GM18507 (cell line): ENCODE data around the gene PRKN.

Experiments used
- DNase-seq: peaks from one replicate; pipeline ENCODE4 v3.0.0; 2011; ENCODE audit warnings: low read depth; ENCODE audit not compliant: insufficient read length; ENCODE audit errors: extremely low spot score
- FAIRE-seq: peaks from 2 replicates; lab custom pipeline; 2011; peaks lifted over from hg19 to GRCh38; lab: Jason Lieb, UNC

The PRKN gene

DNA sequence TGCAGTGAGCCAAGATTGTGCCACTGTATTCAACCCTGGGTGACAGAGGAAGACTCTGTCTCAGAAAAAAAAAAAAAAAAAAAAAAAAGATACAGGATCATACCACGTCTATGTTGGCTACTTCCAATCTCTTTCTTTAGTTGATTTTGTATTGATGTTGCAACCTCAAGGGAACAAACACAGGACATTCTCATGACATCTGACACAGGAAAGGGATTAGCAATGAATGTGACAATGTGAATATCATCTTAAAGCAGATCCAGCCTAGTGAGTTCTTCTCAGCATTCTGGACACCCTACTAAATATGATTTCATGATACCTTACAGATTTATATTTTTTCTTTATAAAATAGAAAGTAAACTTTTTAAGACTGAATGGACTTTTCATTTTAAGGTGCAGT, 580.3 kb downstream of the PRKN start:
- DNase-seq (no peak), FAIRE-seq (no peak)

DNA sequence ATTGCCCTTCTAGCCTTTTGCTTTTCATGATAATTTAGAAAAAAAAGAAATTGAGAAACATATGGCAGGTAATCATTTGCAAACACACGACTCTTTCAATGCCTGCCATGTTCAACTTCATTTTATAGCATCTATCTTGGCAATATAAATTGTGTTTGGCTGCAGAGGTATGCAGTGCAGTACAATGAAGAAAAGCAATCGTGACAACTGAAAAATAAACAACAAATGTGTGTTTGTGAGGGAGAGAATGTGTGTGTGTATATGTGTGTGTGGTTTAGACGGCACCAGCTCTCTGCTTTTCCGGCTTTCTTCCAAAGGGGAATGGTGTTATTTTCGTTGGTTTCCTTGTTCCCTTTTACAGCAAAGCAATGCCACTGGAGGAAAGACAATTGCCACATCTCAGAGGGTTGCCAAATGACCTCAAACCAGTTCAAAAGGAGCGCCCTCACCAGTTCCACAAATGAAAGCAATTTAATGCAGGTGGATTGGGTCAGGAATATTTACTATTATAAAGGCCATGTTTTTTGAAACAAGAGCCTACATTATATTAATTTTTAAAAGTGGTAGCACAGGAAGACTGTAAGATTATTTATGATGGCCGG, 587.2 kb downstream of the PRKN start:
- no peak for DNase-seq
- no peak for FAIRE-seq

DNA sequence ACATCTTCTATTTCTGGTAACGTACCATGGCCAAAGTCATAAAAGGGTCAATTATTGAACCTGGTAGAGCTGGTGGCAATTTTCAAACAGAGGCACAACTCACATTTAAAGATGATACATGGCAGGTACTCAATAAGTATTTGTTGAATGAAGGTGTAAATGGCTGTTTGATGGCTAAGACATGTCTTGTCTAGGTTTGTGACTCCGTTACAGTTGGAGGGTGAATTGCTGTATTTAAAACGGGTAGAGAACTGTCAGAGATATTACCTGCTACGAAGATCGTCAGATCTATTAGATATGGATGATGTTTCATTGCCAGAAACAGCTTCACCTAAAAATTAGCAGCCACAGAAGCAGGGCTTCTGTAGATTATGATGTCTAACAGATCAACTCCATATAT, 601.9 kb downstream of the PRKN start:
- DNase-seq = no peak
- no peak for FAIRE-seq

DNA sequence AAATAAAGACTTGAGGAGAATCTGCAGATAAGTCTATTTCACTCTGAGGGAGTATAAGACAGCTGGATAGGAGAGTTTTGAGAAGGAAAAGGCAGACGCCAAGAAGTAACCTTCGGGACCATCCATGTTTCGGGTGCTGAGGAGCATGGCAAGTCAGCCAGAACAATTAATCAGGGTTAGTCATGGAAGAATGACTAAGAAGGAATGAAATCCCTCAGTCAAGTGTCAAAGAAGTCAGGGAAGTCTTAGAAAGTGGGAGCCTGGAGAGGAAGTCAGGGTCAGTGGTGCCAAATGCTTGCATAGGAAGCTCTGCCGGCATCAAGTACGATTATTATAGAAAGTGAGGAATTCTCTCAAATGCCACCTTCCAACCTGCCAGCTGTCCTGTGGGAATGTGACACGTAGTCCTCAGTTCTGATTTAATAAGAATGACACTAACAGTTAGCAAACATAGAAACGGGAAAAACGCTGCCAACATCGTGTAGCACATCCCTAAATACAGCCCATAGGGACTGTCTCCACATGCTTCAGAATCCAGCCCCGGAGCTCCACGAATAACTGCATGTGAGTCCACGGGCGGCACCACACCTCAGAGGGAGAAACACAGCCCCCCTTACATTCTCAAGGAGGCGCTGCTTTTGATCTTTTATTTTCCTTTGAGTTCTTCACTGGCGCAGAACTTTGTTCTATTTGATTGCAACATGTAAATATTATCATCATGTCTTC, 602.7 kb downstream of the PRKN start:
- DNase-seq (no peak), FAIRE-seq (no peak)

DNA sequence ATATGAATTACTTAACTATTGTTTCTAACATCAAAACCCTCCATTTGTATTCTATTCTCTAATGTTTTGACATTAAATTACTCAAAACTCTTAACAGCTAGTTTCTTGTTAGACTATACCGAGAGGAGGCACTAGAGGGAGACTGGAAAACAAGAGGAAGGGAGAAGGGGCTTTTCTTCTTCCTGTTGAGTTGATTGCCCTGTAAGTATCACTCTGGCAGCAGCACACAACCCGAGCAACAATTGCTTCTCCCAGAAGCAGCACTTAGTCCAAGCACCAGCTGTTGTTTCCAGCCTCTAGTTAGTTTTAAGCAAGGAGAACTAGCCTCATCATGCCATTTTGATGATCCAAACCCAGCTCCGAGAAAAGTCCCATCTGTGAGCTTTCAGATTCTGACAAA, 603.8 kb downstream of the PRKN start:
- no peak for DNase-seq
- FAIRE-seq = no peak

DNA sequence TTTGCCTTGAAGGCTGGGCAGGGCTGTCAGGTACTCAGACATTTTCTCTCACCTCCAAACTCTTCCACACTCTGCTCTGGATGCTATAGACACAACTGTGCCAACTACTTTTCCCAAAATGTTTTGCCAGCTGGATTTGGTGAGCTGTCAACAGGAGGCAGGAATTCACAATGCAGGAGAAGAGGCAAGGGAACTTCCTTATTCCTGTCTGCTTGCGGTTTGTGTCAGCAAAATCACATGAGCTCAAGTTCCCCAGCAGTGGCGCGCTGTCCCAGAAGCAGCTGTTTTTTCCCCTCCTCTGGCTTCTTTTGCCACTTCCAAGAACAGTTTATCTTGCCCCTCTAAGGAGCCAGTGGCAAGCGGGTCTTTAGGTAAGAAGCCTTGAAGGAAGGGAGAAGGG, 608.2 kb downstream of the PRKN start:
- FAIRE-seq (no peak), DNase-seq (no peak)

DNA sequence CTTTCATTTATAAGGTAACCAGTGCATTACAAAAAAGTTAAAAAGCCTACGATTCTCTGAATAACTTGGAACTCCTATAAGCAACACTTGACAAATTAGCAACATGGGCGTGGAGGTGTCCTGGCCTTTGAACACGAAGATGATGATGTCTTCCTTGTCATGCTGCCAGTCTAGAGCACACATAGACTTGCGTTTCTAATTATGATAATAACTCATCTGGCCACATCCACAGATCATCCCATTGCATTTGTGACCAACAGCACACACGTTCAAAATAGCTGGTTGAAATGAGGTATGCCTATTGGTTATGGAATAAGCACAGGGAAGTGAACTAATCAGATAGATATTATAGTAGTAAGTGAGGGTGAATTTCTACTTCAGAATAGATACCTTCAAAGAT, 608.9 kb downstream of the PRKN start:
- FAIRE-seq (no peak), DNase-seq (no peak)

DNA sequence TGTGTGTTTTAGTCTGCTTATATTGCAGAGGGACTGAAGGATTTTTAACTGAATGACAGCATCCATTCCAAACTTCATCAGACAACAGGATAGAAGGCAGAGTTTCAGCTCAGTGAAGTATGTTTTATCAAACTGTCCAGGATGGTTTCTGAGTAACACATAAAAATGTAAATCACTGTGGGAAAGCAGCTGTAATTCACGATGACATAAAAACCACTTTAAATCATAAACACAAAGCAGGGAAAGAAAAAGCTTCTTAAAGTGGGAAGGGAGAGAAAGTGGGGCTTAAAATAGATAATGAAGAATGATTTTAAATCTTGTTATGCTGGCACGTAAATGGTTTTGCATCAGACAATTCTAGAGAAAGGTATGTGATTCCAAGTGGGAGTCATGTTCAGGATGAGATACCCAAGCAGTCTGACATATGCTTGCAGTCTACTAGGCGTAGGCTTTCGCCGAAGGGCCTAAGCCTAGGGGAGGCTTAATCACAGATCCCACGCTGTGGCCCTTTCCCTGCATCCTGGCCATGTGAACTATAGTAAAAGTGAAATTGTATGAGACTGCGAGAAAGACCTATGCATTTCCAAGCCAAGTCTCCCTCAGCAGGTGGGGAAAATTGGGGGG, 610.6 kb downstream of the PRKN start:
- DNase-seq = no peak
- no peak for FAIRE-seq

DNA sequence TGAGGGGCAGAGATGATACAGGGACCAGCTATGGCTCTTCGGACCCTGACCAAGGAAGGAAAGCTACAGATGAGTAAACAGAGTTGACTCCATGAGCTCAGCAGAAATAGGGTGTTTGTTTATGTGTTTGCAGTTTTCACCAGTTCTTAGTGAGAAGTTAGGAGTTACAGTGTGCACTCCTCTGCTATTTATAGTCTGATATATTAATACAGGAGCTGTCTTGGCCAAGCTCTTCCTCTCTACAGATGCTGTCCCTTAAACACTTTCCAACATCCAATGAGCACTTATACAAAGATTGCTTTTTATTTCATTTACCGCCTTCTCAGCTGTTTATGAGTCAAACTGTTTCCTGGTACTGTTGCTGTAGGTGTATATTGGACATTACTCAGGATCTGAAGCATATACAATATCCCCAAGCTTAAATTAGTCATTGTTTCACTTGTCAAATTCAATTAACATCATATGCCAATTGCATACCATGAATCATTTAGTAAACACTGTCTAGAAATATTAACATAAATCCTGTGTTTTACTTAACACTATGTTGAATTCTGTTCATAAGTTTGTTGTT, 618.0 kb downstream of the PRKN start:
- DNase-seq (no peak), FAIRE-seq (no peak)

DNA sequence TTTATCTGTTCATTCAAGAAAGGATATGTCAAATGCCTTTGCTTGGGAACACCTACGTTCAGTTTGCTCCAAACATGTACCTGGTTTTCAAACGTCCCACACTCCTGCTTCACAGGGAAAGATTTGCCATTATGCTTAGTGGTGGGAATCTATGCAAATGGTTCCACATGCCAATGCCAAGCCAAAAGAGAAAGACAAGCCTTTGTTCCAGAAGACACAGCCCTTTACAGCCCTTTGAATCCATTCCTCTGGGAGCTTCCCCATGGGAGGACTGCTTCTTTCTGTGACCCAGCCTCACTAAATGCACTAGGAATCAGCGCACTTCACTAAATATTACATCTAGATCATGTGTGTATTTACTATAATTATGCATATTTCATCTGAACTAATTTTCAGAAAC, 619.5 kb downstream of the PRKN start:
- no peak for FAIRE-seq
- no peak for DNase-seq

DNA sequence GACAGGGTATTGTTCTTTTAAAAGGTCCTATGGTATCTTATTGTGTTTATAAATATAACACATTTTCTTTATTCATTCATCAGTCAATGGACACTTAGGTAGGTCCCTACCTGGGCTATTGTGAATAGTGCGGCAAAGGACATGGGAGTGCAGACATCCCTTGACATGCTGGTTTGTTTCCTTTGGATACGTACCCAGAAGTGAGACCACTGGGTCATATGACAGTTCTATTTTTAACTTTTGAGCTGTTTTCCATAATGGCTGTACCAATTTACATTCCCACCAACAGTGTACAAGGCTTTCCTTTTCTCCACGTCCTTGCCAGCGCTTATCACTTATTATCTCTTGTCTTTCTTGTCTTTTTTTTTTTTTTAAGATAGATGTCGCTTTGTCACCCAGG, 627.5 kb downstream of the PRKN start:
- FAIRE-seq = no peak
- DNase-seq = no peak

DNA sequence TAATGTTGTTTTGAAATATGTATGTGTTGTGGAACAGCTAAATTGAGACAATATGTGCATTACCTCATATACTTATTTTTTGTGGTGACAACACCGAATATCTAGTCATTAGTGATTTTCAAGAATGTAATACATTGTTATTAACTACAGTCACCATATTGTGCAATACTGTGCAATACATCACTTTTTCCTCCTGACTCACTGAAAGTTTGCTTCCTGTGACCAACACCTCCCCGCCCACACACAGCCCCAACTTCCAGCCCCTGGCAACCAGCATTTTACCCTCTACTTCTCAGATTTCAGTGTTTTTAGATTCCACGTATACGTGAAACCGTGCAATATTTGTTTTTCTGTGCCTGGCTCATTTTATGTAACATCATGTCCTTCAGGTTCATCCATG, 627.9 kb downstream of the PRKN start:
- FAIRE-seq (no peak), DNase-seq (no peak)

DNA sequence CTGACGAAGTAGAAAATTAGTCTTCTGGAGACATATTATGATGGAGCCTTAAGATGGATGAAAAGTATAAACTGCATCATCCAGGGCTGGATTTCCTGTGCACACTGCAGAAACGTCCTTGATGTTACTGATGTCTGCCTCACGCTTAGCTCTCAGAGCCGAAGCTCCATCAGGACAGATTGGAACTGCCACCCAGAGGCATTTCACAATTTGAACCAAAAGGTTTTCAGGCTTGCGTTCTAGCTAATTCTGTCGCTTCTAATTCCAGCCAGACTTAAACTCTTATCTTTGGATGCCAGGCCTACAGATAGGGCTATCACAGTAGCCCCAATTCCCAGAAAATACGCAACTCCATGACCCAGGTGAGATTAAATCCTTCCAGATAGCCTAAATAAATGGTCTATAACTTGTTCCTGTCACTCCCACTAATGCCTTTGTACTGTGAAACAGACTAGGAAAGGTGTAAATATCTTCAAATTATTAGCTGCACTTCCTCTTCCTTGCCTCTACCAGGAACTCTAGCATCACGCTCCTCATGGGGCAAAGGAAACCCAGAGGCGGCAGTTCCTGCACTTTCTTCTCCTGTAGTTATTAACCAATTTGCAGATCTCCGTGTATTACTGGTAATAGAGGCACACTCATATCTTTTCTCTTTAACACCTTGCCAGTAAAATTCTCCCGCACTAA, 634.6 kb downstream of the PRKN start:
- DNase-seq (no peak), FAIRE-seq (no peak)

DNA sequence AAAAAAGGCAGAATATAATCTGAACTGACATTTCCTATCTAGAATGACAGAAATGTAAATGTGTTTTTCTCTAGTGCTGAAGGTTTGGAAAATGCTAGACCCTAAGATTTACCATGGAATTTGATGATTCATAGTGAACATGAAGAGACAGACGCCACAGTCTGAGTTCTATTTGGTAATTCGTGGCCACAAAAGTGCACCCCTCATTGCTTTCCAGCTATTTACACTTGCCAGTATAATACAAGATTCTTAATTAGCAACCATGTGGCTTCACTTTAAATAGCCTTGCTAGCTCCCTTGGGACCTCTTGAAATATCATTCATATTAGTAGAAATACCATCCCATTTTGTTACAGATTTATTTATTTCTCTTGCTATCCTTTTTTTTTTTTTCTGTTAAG, 636.8 kb downstream of the PRKN start:
- DNase-seq (no peak), FAIRE-seq (no peak)

DNA sequence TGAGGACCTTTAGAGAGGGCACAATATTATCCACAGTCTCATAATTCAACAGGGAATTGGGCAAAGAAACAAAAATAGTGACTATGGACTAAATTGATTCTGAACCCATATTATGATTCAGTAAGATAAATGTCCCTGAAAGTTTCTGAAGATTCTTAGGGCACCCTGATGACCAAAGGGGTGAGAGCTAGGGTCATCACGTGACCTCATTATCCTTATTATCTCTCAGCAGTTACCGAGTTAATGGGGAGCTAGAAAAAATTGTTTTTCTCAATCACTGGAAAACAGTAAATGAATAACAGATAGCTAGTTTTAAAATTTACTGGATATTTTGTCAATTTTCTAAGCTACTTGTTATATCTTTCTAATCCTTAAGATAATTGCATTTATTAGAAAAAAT, 639.5 kb downstream of the PRKN start:
- no peak for FAIRE-seq

DNA sequence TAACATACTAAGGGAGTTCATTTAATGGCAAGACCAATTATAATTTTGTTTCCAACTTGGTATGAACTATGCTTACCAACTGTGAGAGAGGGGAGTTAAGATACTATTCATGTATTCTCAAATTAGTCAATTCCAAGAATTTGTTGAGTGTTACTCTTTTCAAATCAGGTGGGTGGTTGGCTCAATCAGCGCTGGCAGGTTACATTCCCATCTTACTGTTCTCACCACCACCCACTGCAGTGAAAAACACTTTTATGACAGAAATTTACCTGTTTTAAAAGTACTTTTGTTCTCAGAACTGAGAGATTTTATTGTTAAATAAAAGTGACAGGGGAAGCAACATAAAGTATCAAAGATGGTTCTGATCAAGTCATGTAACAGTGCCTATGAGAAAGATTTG, 642.0 kb downstream of the PRKN start:
- DNase-seq = no peak
- no peak for FAIRE-seq

More for the DNA sequence above, 639.5 kb downstream of the PRKN start:
- DNase-seq = no peak

DNA sequence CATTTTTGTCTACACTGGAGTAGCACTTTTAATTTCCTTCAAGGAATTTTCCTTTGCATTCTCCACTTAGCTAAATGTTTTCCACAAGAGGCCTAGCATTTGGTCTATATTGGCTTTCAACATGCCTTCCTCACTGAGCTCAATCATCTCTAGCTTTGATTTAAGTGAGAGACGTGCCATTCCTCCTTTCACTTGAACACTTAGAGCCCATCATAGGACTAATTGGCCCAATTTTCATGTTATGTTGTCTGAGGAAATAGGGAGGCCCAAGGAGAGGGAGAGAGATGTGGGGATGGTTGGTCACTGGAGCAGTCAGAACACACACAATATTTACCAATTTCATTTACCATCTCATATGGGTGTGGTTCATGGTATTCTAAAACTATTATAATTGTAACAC, 645.0 kb downstream of the PRKN start:
- FAIRE-seq = no peak

DNA sequence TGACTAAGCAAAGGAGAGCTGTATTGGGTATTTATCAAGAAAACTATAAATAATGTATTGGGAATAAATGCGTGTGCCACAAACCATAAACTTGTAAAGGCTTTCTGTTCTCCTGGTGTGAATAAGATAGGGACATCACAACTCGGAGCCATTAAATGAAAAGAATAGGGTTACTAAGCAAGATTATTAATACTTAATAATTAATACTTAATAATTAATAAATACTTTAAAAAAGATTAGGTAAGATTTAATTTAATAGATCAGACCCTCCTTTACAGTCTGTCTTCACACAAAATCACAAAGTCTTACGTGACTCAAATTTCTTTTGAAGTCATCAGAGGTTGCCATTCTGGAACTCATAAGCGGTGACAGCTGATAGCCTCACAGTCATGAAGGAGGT, 648.9 kb downstream of the PRKN start:
- FAIRE-seq = no peak
- no peak for DNase-seq

More for the DNA sequence above, 645.0 kb downstream of the PRKN start:
- DNase-seq = no peak

DNA sequence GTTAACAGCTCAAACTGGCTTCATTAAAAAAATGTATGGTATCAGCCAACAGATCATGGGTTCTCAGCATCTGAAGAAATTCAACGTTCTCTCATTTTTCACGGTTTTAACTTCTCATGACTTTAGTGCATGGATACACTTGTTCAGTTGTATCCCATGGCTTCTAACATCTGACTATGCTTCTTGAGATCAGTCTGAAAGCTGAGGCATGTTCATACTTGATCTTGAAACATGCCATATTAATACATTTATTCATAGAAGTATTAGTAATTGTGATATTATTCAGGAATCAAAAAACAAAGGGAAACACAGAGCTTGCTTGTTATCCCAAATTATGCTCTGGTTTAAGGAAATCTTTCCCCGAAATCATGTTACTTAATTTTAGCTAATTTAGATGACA, 649.4 kb downstream of the PRKN start:
- no peak for FAIRE-seq
- DNase-seq = no peak

DNA sequence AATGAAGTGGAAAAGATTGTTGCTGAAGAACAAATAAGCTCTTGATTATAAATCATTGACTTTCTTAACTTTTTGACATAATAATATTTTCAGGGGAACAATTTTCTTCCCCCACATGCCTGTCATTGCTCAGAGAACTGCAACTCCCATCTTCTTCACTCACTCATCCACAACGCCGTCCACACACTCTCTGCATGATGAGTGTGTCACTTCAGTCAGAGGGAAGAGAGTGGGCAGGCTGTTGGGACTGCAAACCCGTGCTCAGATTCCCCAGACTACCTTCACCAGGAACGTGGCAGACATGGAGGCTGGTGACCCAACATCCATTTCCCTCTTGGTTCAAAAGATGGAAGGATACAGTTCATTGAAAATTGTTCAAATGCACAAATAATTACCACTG, 650.8 kb downstream of the PRKN start:
- FAIRE-seq (no peak), DNase-seq (no peak)
